GM12892 (cell line): ENCODE measurements around the gene ERGIC1.
A peak's percentile ranks its signal among the peaks of the same experiment; 100 is the strongest.

Experiments used
- DNase-seq: peaks from one replicate; pipeline ENCODE4 v3.0.0; 2011; ENCODE audit not compliant: insufficient read length
- FAIRE-seq: peaks from 2 replicates; lab custom pipeline; 2011; peaks lifted over from hg19 to GRCh38; lab: Jason Lieb, UNC
- POLR2A ChIP-seq: IDR thresholded peaks from 2 replicates; pipeline ENCODE4 v1.6.1; 2011; ENCODE audit warnings: low read depth, low read length, control low read depth
- POLR2AphosphoS5 ChIP-seq: IDR thresholded peaks from 2 replicates; pipeline ENCODE4 v1.6.1; 2011; ENCODE audit warnings: low read depth, low read length, control low read depth
- TAF1 ChIP-seq: IDR thresholded peaks from 2 replicates; pipeline ENCODE4 v1.6.1; 2011; ENCODE audit warnings: low read depth, mild to moderate bottlenecking, control low read depth, low read length, borderline replicate concordance

ERGIC1 gene

DNA sequence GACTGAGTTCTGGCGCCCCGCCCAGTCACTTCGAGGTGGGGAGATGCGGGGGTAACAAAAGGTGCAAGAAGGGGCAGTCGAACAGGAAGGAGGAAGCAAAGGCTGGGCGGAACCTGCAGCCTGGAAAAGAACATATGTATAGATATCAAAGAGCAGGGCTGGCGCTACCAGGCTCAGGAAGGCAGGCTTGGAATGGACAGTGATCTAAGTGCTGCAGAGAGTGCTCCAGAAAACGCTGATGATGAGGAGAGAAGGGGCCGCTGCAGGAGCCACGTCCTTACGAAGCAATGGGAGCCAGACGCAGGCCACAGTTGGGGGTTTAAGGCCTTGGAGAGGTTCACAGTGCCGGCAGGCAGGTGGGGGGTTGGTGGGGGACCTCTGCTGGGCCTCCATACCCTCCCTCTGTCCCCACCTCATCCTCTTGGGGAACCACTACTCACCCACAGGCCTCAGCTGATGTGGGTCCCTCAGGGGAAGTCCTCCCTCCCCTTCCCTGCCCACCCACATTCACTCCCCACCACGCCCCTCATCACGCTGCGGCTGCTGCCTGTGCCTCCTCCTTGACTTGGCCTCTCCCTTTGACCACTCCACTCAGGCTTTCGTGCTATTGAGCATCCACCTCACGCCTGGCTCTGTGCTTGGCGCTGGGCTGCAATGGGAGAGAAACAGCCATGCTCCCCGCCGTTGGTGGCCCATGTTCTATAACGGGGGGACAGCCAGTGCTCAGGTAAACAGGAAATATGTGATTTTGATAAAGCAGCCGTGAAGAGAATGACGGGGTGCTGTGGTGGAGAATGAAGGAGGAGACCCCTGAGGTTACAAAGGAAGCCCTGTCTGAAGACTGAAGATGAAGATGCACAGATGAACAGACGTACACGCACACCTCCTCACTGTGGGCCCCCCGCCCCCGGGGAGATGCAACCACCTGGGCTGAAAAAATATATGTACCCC is 84.6 kb downstream of the ERGIC1 start:
- no peak for TF ChIP-seq POLR2A
- TF ChIP-seq POLR2AphosphoS5: no peak
- TF ChIP-seq TAF1: no peak
- DNase-seq: no peak
- FAIRE-seq: no peak

DNA sequence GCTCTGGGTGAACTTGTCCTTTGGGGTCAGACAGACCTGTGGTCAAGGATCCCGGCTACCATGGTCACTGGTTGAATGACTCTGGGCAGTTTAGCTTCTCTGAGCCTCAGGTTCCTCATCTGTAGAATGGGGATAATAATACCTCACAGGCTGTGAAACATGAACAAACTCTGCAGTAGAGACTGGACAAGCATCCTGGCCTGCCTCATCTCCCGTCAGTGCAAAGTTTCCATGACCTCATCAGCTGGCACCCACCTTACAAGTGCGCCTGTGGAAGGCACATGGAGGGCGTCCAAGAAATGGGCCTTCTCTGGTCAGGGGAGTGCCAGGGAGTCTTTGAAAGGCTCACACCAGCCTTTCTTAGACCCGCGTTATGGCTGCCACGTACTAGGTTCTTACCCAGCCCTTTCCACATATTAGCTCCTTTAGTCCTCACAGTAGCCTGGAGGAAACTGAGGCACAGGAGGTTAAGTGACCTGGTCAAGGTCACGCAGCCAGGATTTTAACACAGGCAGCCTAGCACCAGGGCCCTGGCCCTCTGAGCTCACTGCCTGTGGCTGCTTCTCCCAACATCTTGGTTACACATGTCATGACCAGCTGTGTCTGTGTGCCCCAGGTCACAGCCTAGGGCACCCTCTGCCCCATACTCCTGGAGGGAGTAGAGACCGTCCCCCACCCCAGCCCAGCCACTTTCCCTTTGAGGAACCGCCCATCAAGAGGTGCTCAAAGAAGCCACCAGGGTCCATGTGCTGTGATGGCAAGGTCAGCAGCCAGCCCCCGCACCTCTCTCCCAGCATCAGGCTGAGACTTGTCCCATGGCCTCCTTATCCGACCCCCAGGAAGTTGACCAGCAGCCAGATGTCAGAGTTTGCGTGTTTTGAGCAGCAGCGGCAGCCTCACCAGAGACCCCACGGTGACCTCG is 85.7 kb downstream of the ERGIC1 start:
- no peak for FAIRE-seq
- no peak for DNase-seq
- TF ChIP-seq POLR2A: no peak
- no peak for TF ChIP-seq POLR2AphosphoS5
- TF ChIP-seq TAF1: no peak

DNA sequence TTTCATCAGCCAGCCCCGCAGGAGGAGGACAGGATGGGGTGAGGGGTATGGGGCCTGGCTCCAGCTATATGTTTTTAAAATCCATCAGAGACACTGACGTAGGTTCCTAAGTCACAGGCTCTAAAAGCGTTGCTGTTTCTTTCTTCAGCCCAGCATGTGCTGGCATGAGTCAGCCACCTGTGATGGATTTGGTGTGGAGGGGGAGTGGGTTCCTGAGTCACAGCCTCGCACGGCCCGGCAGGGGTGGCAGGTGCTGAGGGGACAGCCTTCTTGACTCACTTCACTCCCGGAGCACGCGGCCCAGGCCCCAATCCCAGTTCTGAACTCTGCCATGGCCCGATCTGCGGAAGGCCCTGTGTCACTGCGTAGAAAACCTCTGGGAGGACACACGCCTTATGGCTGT is 86.4 kb downstream of the ERGIC1 start:
- TF ChIP-seq POLR2AphosphoS5 (no peak), POLR2A (no peak), TAF1 (no peak)
- FAIRE-seq (no peak), DNase-seq (no peak)

DNA sequence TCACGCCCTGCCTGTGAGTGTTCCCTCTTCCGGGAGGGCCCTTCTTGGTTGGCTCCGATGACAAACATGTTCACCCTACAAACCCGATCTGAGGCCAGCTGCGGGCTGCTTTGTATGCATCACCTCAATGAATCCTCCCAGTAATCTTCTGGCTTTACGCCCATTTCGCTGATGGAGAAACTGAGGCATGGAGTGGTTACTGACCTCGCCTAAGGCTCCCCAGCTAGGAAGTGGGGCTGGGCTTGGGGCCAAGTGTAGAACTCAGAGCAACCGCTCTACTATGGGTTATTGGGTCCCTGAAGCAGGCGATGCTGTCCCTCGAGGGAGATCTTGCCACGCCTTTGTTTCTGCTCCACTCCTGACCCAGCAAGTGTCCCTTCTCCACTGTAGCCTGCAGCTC is 86.9 kb downstream of the ERGIC1 start:
- TF ChIP-seq POLR2A (no peak), POLR2AphosphoS5 (no peak), TAF1 (no peak)
- no peak for FAIRE-seq
- DNase-seq: no peak

DNA sequence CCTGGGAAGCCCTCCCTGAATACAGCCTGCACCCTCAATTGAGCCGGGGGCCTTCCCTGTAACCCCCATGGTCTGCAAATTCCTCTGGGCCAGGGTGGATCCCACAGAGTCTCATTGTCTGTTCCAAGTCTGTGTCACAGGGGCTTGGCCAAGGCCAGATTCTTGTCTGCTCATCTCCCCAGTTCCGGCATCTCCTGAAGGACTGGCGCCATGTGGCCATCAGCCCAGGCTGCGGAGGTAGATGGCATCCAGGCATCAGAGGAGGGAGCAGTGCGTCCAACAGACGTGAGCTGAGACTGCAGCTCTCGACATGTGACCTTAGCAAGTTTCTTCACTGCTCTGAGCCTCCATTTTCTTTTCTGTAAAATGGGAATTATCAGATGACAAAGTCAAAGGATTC is 87.9 kb downstream of the ERGIC1 start:
- DNase-seq (no peak), FAIRE-seq (no peak)
- TF ChIP-seq POLR2AphosphoS5: no peak
- no peak for TF ChIP-seq TAF1
- no peak for TF ChIP-seq POLR2A

DNA sequence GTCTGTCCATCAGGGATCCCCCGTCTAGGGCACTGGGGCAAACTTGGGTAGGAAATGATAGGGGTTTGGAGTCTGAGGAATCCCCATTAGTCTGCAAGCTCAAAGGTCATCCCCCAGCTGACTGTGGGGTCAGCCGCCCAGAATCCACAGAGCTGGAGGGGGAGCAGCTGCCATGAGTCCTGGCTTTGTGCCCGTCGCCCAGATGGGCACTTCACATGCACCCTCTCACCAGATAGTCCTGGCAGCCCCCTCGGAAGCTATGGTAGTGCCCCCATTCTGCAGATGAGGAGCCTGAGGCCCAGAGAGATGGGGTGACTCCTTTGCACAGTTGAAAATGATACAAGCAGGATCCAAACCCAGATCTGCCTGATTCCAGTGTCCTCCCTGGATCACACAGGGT is 89.5 kb downstream of the ERGIC1 start:
- FAIRE-seq: no peak
- DNase-seq: no peak
- TF ChIP-seq TAF1 (no peak), POLR2A (no peak), POLR2AphosphoS5 (no peak)

DNA sequence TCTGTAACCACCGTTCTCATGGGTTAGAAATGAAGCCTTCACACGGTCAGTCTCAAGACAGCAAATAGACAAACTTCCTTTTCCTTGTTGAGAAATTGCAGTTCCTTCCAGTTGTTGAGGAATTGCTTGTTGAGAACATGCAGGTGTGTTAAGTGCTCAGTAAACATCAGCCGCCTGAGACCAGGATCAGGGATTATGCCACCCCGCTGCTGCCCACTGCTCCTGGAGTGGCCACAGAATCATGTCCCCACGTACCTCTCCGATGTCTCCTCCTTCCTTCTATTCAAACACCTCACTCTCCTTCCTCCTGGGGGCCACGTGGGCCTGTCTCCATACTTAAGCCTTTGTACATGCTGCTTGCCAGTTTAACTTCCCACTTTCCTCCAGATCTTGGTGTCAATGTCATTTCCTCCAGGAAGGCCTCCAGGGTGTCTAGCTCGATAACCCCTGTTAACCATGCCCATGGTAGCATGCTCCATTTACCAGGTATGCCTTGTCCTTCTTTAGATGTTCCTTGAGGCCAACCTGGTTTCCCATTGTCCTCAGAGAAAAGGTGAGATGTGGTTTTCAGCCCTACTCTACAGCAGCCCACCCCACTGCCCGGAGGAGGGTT is 91.4 kb downstream of the ERGIC1 start:
- FAIRE-seq: no peak
- TF ChIP-seq POLR2A: no peak
- TF ChIP-seq POLR2AphosphoS5: no peak

DNA sequence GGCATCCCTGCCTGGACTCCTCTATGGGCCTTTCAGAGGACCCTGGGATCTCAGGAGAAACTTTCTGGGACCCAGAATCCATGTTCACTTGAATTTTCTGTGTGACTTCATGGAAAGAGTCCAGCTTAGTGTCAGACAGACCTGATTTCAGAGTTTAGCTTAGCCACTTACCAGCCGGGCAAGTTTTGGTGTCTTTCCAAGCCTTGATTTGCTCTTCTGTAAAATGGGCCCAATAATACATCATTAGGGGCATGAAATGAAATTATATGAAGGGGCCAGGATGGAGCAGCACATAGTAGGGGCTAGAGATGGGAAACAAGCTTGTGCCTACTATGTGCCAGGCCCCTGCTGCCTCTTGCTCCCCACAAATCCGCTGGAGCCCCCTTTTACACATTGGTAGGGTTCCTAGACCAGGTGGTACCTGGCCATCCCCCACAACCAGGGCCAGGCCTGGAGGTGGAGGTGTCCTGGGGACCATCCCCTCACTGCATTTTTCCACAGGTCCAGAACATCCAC is 92.0 kb downstream of the ERGIC1 start:
- DNase-seq: no peak
- no peak for FAIRE-seq
- TF ChIP-seq POLR2A (no peak), TAF1 (no peak), POLR2AphosphoS5 (no peak)

More for the DNA sequence above, 91.4 kb downstream of the ERGIC1 start:
- DNase-seq: no peak

DNA sequence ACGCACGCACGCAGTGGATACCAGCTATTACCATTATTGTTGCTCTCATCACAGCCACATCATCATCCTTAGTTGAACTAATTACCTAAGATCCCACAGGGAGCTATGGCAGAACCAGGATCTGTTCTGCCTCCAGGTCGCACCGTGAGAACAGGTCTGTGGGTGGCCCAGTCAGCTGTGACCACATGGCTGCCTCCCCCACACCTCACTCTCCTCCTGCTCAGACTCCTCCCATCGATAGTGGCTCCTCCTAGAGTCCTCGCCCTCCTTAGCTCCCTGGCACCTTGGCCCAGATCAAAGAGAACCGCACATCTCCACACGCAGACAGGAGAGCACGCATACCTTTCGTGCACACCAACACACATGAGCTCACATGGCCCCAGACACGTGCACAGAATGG is 92.7 kb downstream of the ERGIC1 start:
- TF ChIP-seq POLR2AphosphoS5 (no peak), POLR2A (no peak), TAF1 (no peak)
- DNase-seq (no peak), FAIRE-seq (no peak)

DNA sequence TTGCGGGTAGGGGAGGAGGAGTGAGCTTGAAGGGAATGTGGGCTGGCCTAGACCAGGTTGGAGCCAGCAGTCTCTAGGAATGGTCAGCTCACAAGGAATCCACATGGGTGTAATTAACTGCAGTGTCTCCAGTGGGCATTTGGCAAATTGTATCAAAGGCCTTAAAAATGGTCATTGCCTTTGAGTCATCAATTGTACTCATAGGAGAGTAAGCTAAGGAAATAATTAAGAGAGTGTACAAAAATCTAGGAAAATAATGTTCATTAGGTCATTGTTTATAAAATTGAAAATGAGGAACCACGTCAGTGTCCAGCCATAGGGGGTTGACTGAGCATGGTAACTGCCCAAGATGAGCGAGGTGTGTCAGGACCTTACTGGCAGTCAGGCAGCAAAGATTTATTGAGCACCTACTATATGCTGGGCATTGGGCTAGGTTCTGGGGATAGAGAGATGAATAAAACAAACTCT is 95.4 kb downstream of the ERGIC1 start:
- no peak for FAIRE-seq
- no peak for DNase-seq
- TF ChIP-seq POLR2AphosphoS5: no peak
- no peak for TF ChIP-seq TAF1
- TF ChIP-seq POLR2A: no peak

DNA sequence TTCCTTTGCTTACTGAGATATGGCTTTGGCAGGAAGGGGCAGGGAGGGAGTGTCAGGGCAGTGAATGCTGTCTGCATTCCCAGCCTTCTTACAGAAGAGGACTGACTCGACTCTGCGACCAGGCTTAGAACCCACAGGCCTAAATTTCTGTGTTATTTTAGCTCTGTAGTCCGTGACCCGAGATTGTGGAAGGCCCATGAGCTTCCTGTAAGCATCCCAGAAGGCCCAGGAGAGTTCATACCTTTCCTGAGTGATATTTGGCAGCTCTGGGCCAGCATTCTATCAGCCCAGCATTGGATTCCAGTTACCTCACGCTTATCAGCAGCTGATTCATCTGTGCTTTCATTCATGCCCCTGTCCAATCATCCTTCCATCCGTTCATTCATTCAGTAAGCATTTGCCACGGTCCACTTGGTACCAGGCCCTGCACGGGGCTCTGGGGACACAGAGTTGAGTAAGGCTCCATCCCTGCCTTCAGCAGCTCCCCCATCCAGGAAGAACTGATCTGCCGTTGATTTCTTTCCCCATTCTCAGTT is 97.0 kb downstream of the ERGIC1 start:
- DNase-seq (no peak), FAIRE-seq (peak; percentile 9)
- TF ChIP-seq POLR2A (no peak), POLR2AphosphoS5 (no peak), TAF1 (no peak)
